HepG2 (cell line): Measurements from ENCODE around the gene MXD3. TPM values are rescaled to one million over a fixed set of nuclear protein-coding genes. Genes with fewer than 3 reads are reported as not detected.

Experiments used
- ATAC-seq: fragments of 200-7000 bp; cut with Tn5 transposase; 3 replicates; pipeline ENCODE4 v1.9.1; 2020; ENCODE audit warnings: mild to moderate bottlenecking, moderate library complexity
- Bru-seq: library from RNA; stranded (reverse); fragments of 400-500 nt; gene quantifications from one replicate; lab custom pipeline; 2021; lab: Mats Ljungman, UMichigan
- BruChase-seq, 2 experiments: library from RNA; stranded (reverse); fragments of 400-500 nt; gene quantifications; one replicate each; lab custom pipeline; 2021; lab: Mats Ljungman, UMichigan
- BruUV-seq: library from RNA; stranded (reverse); fragments of 400-500 nt; replicated peaks from 2 replicates; lab custom pipeline; 2021; lab: Mats Ljungman, UMichigan
- CTCF ChIA-PET: fragments of 300-600 bp; formaldehyde crosslinking; extraction: SDS; loops from one replicate; lab custom pipeline; 2021; ENCODE audit warnings: low total read pairs, inconsistent platforms, low intra/inter-chr PET ratio; lab: Yijun Ruan, JAX
- POLR2A ChIA-PET: fragments of 350-600 bp; sonication (Branson Sonifier 250); formaldehyde crosslinking; loops from one replicate; lab custom pipeline; 2020; ENCODE audit warnings: antibody characterized with exemption, inconsistent platforms; lab: Yijun Ruan, JAX
- DNase-seq: peaks from one replicate; pipeline ENCODE4 v3.0.0-alpha.2; 2015; ENCODE audit warnings: low spot score
- FAIRE-seq: peaks from 3 replicates; lab custom pipeline; 2011; peaks lifted over from hg19 to GRCh38; lab: Jason Lieb, UNC
- H2AFZ ChIP-seq: one replicate; pipeline ENCODE4 v1.6.1; 2011; ENCODE audit warnings: low read length, inconsistent platforms
- H3K27ac ChIP-seq: fragments of 300-600 bp; 3 replicates; pipeline ENCODE4 v1.8.0; 2011; ENCODE audit warnings: mixed run types, mild to moderate bottlenecking, mixed read lengths, low read length, inconsistent platforms; ENCODE audit not compliant: insufficient read depth; ENCODE audit errors: extremely low read length
- H3K27me3 ChIP-seq, 2 experiments: fragments of 200-600 bp in 1 of 2; 2 replicates in 1 of 2; 3 replicates in 1 of 2; pipeline versions ENCODE4 v1.6.0 to v1.8.0; 2011; ENCODE audit warnings: low read length in 2 of 2, mild to moderate bottlenecking in 2 of 2, moderate library complexity in 2 of 2, inconsistent platforms in 1 of 2; ENCODE audit not compliant: insufficient read depth in 2 of 2, control insufficient read depth in 1 of 2
- H3K36me3 ChIP-seq, 2 experiments: fragments of 200-600 bp in 1 of 2; replicated peaks in 1 of 2; 2 replicates in 1 of 2; 3 replicates in 1 of 2; pipeline versions ENCODE4 v1.5.1 to v1.8.0; 2011; ENCODE audit warnings: low read length in 2 of 2, inconsistent platforms in 1 of 2; ENCODE audit not compliant: insufficient read depth in 2 of 2, control insufficient read depth in 1 of 2
- H3K4me1 ChIP-seq: 2 replicates; pipeline ENCODE4 v1.5.1; 2012; ENCODE audit warnings: low read length, inconsistent platforms; ENCODE audit not compliant: insufficient read depth
- H3K4me2 ChIP-seq: 2 replicates; pipeline ENCODE4 v1.6.0; 2011; ENCODE audit warnings: low read depth, low read length, inconsistent platforms
- H3K4me3 ChIP-seq, 3 experiments: fragments of 200-600 bp in 1 of 3; sonication (generic), shearing (Covaris generic) in 1 of 3; replicated peaks in 1 of 3; 2 replicates each; pipeline ENCODE4 v1.5.1; 2011 to 2016; ENCODE audit warnings: low read length in 3 of 3, inconsistent platforms in 2 of 3, low read depth in 2 of 3, mild to moderate bottlenecking in 2 of 3, control low read depth in 1 of 3, mixed read lengths in 1 of 3; ENCODE audit not compliant: insufficient read depth in 1 of 3
- H3K79me2 ChIP-seq: one replicate; pipeline ENCODE4 v1.6.1; 2011; ENCODE audit warnings: low read length, inconsistent platforms; ENCODE audit not compliant: insufficient read depth
- H3K9ac ChIP-seq: 2 replicates; pipeline ENCODE4 v1.6.0; 2011; ENCODE audit warnings: mild to moderate bottlenecking, low read depth, low read length, inconsistent platforms; ENCODE audit not compliant: insufficient read depth
- H3K9me3 ChIP-seq: 2 replicates; pipeline ENCODE4 v1.5.1; 2012; ENCODE audit warnings: mild to moderate bottlenecking, low read length
- H4K20me1 ChIP-seq: 2 replicates; pipeline ENCODE4 v1.6.0; 2011; ENCODE audit warnings: inconsistent platforms, mild to moderate bottlenecking, low read length, moderate library complexity; ENCODE audit not compliant: insufficient read depth
- CAMTA2 ChIP-seq: sonication (generic); formaldehyde crosslinking; IDR thresholded peaks from 2 replicates; pipeline ENCODE4 v1.4.0; 2020; ENCODE audit warnings: mild to moderate bottlenecking, missing genetic modification reagents, borderline replicate concordance
- CCDC6 ChIP-seq: sonication (generic); formaldehyde crosslinking; IDR thresholded peaks from 2 replicates; pipeline ENCODE4 v1.8.1; 2022; ENCODE audit warnings: mild to moderate bottlenecking, missing genetic modification reagents, moderate library complexity
- ELF3 ChIP-seq: IDR thresholded peaks from 2 replicates; pipeline ENCODE4 v1.6.1; 2016; ENCODE audit warnings: missing genetic modification reagents, missing compliant biosample characterization
- MEIS2 ChIP-seq: sonication (generic); formaldehyde crosslinking; IDR thresholded peaks from 2 replicates; pipeline ENCODE4 v1.9.0; 2021; ENCODE audit warnings: mild to moderate bottlenecking, missing genetic modification reagents
- MIER2 ChIP-seq: IDR thresholded peaks from 2 replicates; pipeline ENCODE4 v1.6.1; 2016; ENCODE audit warnings: missing biosample characterization, missing genetic modification reagents
- PATZ1 ChIP-seq: sonication (generic); formaldehyde crosslinking; IDR thresholded peaks from 2 replicates; pipeline ENCODE4 v1.4.0; 2020; ENCODE audit warnings: missing genetic modification reagents
- RBM22 ChIP-seq: fragments of 200-400 bp; formaldehyde crosslinking; optimal IDR thresholded peaks from 2 replicates; pipeline ENCODE3; 2017; ENCODE audit warnings: mild to moderate bottlenecking, low read length, moderate library complexity
- SP140L ChIP-seq: sonication (generic); formaldehyde crosslinking; IDR thresholded peaks from 2 replicates; pipeline ENCODE4 v1.4.0; 2020; ENCODE audit warnings: missing genetic modification reagents, borderline replicate concordance
- ZBTB26 ChIP-seq: IDR thresholded peaks from 2 replicates; pipeline ENCODE4 v1.6.1; 2016; ENCODE audit warnings: missing compliant biosample characterization, missing genetic modification reagents, borderline replicate concordance
- ZBTB43 ChIP-seq: sonication (generic); formaldehyde crosslinking; conservative IDR thresholded peaks from 2 replicates; pipeline ENCODE4 v1.4.0; 2020; ENCODE audit warnings: missing genetic modification reagents
- ZNF790 ChIP-seq: sonication (generic); formaldehyde crosslinking; IDR thresholded peaks from 2 replicates; pipeline ENCODE4 v1.8.0; 2022; ENCODE audit warnings: missing genetic modification reagents, mild to moderate bottlenecking, borderline replicate concordance
- WGBS: methylation state at CpG from one replicate; pipeline ENCODE4 v1.1.6; 2017; ENCODE audit warnings: low lambda C conversion rate; 5-methylcytosine and 5-hydroxymethylcytosine counted together
- in situ Hi-C: cut with HindIII; loops from 2 replicates; pipeline ENCODE4 v1.10.0; 2017; ENCODE audit warnings: low pct_unique_long_range_greater_than_20kb; ENCODE audit not compliant: extremely low pct_ligation_motif_present
- intact Hi-C: fragments of 100-400 bp; cut with micrococcal nuclease; formaldehyde crosslinking; loops from one replicate; pipeline ENCODE4 v1.10.0; 2022; ENCODE audit not compliant: unreplicated experiment
- long read RNA-seq, 2 experiments: library from RNA in 1 of 2; library from polyadenylated mRNA in 1 of 2; stranded (forward) in 1 of 2; unstranded in 1 of 2; transcript quantifications; one replicate each; pipeline ENCODE4 v2.0.0, GENCODE V29; 2019 to 2022
- polyA minus RNA-seq, 3 experiments: library from RNA; depleted of rRNA, polyadenylated mRNA; stranded (reverse); fragments of >200 nt; gene quantifications; 2 replicates each; pipeline ENCODE4 v1.2.3, GENCODE V29; 2011; ENCODE audit warnings: low replicate concordance in 1 of 3
- polyA plus RNA-seq, 8 experiments: library from polyadenylated mRNA; depleted of rRNA in 3 of 8; stranded (reverse) in 7 of 8; unstranded in 1 of 8; fragments of >200 nt; fragmentation: Illumina TruSeq in 4 of 8; extraction: Trizol in 4 of 8; gene quantifications; 2 replicates each; pipeline versions ENCODE4 v1.2.1 to v1.2.3, GENCODE V29; 2011 to 2016; ENCODE audit warnings: low read depth in 4 of 8, missing spikeins in 1 of 8, mixed read lengths in 1 of 8; ENCODE audit not compliant: insufficient read depth in 1 of 8
- total RNA-seq, 5 experiments: library from RNA; depleted of rRNA; stranded (reverse); fragments of >200 nt; fragmentation: Illumina TruSeq; extraction: Trizol; gene quantifications; 2 replicates each; pipeline ENCODE4 v1.2.3, GENCODE V29; 2016; ENCODE audit warnings: low read depth in 1 of 5

The MXD3 gene
- total RNA-seq (2016; rRNA removed; fragmentation: Illumina TruSeq; extraction: Trizol) (9.9 and 12.8 TPM in 2 replicates), polyA plus RNA-seq (2011; rRNA removed) (10.5 and 11.2 TPM in 2 replicates), polyA minus RNA-seq (2011; rRNA and poly(A)+ RNA removed; ENCODE audit: low replicate concordance) (8.1 and 15.6 TPM in 2 replicates), Bru-seq, nascent RNA (percentile 58 among the genes with signal in this experiment), BruChase-seq, experiment 1, labeled RNA remaining after a 6-hour chase (percentile 63 among the genes with signal in this experiment), BruChase-seq, experiment 2, labeled RNA remaining after a 2-hour chase (percentile 58 among the genes with signal in this experiment)
- total RNA-seq (2016; cell fraction: cytosol; rRNA removed; fragmentation: Illumina TruSeq; extraction: Trizol; ENCODE audit: low read depth) = 6.1 and 6.8 TPM in 2 replicates
- 11.7 and 11.8 TPM in 2 replicates for total RNA-seq (2016; cell fraction: insoluble cytoplasmic fraction; rRNA removed; fragmentation: Illumina TruSeq; extraction: Trizol)
- total RNA-seq (2016; cell fraction: membrane; rRNA removed; fragmentation: Illumina TruSeq; extraction: Trizol) = 6.6 TPM in 2 replicates
- 10.4 and 14.3 TPM in 2 replicates for total RNA-seq (2016; cell fraction: nucleus; rRNA removed; fragmentation: Illumina TruSeq; extraction: Trizol)
- 6.0 and 15.2 TPM in 2 replicates for polyA plus RNA-seq (2011; cell fraction: cytosol; rRNA removed)
- polyA plus RNA-seq (2011; cell fraction: nucleus; rRNA removed) = 68.6 and 87.5 TPM in 2 replicates
- 4.6 and 6.6 TPM in 2 replicates for polyA plus RNA-seq (2012)
- polyA plus RNA-seq (2016; cell fraction: cytosol; fragmentation: Illumina TruSeq; extraction: Trizol; ENCODE audit: low read depth) = 4.5 and 5.4 TPM in 2 replicates
- 8.2 and 10.7 TPM in 2 replicates for polyA plus RNA-seq (2016; cell fraction: insoluble cytoplasmic fraction; fragmentation: Illumina TruSeq; extraction: Trizol; ENCODE audit: low read depth)
- 5.8 and 5.9 TPM in 2 replicates for polyA plus RNA-seq (2016; cell fraction: membrane; fragmentation: Illumina TruSeq; extraction: Trizol; ENCODE audit: low read depth)
- polyA plus RNA-seq (2016; cell fraction: nucleus; fragmentation: Illumina TruSeq; extraction: Trizol; ENCODE audit: insufficient read depth, low read depth) = 28.9 and 39.4 TPM in 2 replicates
- 4.1 and 5.1 TPM in 2 replicates for polyA minus RNA-seq (2011; cell fraction: cytosol; rRNA and poly(A)+ RNA removed)
- 8.7 and 9.7 TPM in 2 replicates for polyA minus RNA-seq (2011; cell fraction: nucleus; rRNA and poly(A)+ RNA removed)
- long read RNA-seq, experiment 1, transcript MXD3-203 (6 exons, 1,483 nt) = major isoform, 7 of 9 reads
- long read RNA-seq, experiment 1, partial matches to known transcripts = 1 of 9 reads
- long read RNA-seq, experiment 1, other reads (novel, unspliced or antisense) = 1 of 9 reads
- long read RNA-seq, experiment 2, partial matches to known transcripts = 1 of 11 reads
- long read RNA-seq, experiment 2, other reads (novel, unspliced or antisense) = 6 of 11 reads

- Histone ChIP-seq H3K79me2 (peaks cover 4% of the 10 kb centered on the region), H3K36me3 (peaks cover 4 to 12% of the 10 kb centered on the region in 2 experiments; a peak in 4 of 5 replicates), H3K4me3 (peak within 1 kb of the TSS; percentile 63 to 79 (median 75)), H3K9ac (peak within 1 kb of the TSS; percentile 84), H3K27me3 (no peaks in the 10 kb centered on the region), H4K20me1 (peaks cover 5% of the 10 kb centered on the region; the same call in 1 of the 2 replicates), H3K9me3 (no peaks in the 10 kb centered on the region), H3K4me1 (peaks cover 51% of the 10 kb centered on the region), H3K27ac (peak within 1 kb of the TSS; percentile 95), H3K4me2 (peak within 1 kb of the TSS; percentile 91), H2AFZ (no peak within 1 kb of the TSS)
- BruUV-seq = no TSS peak
- in situ Hi-C loops (loop anchor here (5.0 kb wide), 2 partner anchors 50 to 135 kb away; partner anchors contain the start of gene PRR7), intact Hi-C loops (loop anchor here (2.0 to 5.0 kb wide), 2 partner anchors 25 to 185 kb away; partner anchors contain the start of gene PDLIM7)
- CTCF ChIA-PET = interaction anchor here (1.3 kb wide), 1 partner anchor 50 kb away, joined by 3 read pairs; no protein-coding TSS in a partner anchor
- POLR2A ChIA-PET = interaction anchor here (1.1 to 4.0 kb wide), 5 partner anchors 40 to 225 kb away, joined by 4 to 30 read pairs (median 5); partner anchors contain the start of genes FGFR4 and LMAN2
- ATAC-seq (peak; percentile 71), FAIRE-seq (peak; percentile 56), DNase-seq (peak; percentile 94)
- WGBS = 0% methylated on average over 17 of the region's 78 CpGs
- peak; percentile 88; the same call in 1 of the 2 replicates for TF ChIP-seq CCDC6
- no peak for TF ChIP-seq MIER2
- TF ChIP-seq ZNF790 (CRISPR knock-in tag) = 0 out of 2 replicates have a peak, but pooled peaks have one; percentile 46
- TF ChIP-seq CAMTA2 = no peak
- TF ChIP-seq RBM22 = peak; percentile 76
- no peak for TF ChIP-seq ZBTB43
- TF ChIP-seq MEIS2 (CRISPR knock-in tag) = peak; percentile 13; the same call in 1 of the 2 replicates
- no peak for TF ChIP-seq PATZ1 (CRISPR knock-in tag)
- no peak for TF ChIP-seq SP140L (CRISPR knock-in tag)
- TF ChIP-seq ELF3 (CRISPR knock-in tag) = no peak
- TF ChIP-seq ZBTB26 (CRISPR knock-in tag) = no peak
Observed at GRCh38 chr5:177311723-177312648, at the start of gene MXD3. Gene MXD3 (minus strand): TSS chr5:177311898. CDS start chr5:177311830, 68 bp downstream.
